K562 (cell line): ENCODE measurements around the gene TFEC. TPM values are rescaled to one million over a fixed set of nuclear protein-coding genes. Genes with fewer than 3 reads are reported as not detected.

Source experiments
- ATAC-seq: fragments of 200-7000 bp; cut with Tn5 transposase; 3 replicates; pipeline ENCODE4 v1.9.1; 2020; ENCODE audit warnings: moderate library complexity
- BruUV-seq: library from RNA; stranded (reverse); fragments of 400-500 nt; replicated peaks from 2 replicates; lab custom pipeline; 2021; lab: Mats Ljungman, UMichigan
- CTCF ChIA-PET: fragments of 300-600 bp; formaldehyde crosslinking; extraction: SDS; loops from one replicate; lab custom pipeline; 2021; ENCODE audit warnings: low intra/inter-chr PET ratio; lab: Yijun Ruan, JAX
- POLR2A ChIA-PET: fragments of 300-600, 350-650 bp; sonication (Branson Sonifier 250); formaldehyde crosslinking; extraction: SDS; loops from one replicate; lab custom pipeline; 2021; ENCODE audit warnings: antibody characterized with exemption, inconsistent platforms; lab: Yijun Ruan, JAX
- DNase-seq, 4 experiments: peaks; one replicate each; pipeline versions ENCODE4 v3.0.0 to v3.0.0-alpha.2; 2011 to 2018; ENCODE audit warnings: low spot score in 3 of 4, mixed read lengths in 3 of 4; ENCODE audit errors: extremely low read depth in 1 of 4
- FAIRE-seq: peaks from 2 replicates; lab custom pipeline; 2011; peaks lifted over from hg19 to GRCh38; lab: Jason Lieb, UNC
- H2AFZ ChIP-seq: 2 replicates; pipeline ENCODE4 v1.6.0; 2011; ENCODE audit warnings: low read depth, low read length, control low read depth, inconsistent platforms
- H3K27ac ChIP-seq: fragments of 200-600 bp; 3 replicates; pipeline ENCODE4 v1.8.0; 2011; ENCODE audit warnings: low read depth, mild to moderate bottlenecking, control low read depth, inconsistent platforms, low read length, moderate library complexity, mixed read lengths; ENCODE audit errors: extremely low read depth
- H3K27me3 ChIP-seq, 2 experiments: fragments of 300-600 bp in 1 of 2; 2 replicates in 1 of 2; 3 replicates in 1 of 2; pipeline versions ENCODE4 v1.6.0 to v1.8.0; 2011; ENCODE audit warnings: inconsistent platforms in 2 of 2, low read length in 2 of 2, mild to moderate bottlenecking in 1 of 2, mixed read lengths in 1 of 2, moderate library complexity in 1 of 2; ENCODE audit not compliant: control insufficient read depth in 2 of 2, insufficient read depth in 2 of 2
- H3K36me3 ChIP-seq: fragments of 300-600 bp; 3 replicates; pipeline ENCODE4 v1.8.0; 2011; ENCODE audit warnings: mild to moderate bottlenecking, low read length, inconsistent platforms; ENCODE audit not compliant: control insufficient read depth, insufficient read depth
- H3K4me1 ChIP-seq, 2 experiments: fragments of 200-600 bp in 1 of 2; replicated peaks in 1 of 2; 2 replicates in 1 of 2; 3 replicates in 1 of 2; pipeline versions ENCODE4 v1.5.1 to v1.8.0; 2011; ENCODE audit warnings: inconsistent platforms in 2 of 2, low read length in 2 of 2, mild to moderate bottlenecking in 1 of 2, mixed read lengths in 1 of 2, moderate library complexity in 1 of 2; ENCODE audit not compliant: control insufficient read depth in 2 of 2, insufficient read depth in 2 of 2
- H3K4me2 ChIP-seq: 2 replicates; pipeline ENCODE4 v1.6.1; 2011; ENCODE audit warnings: low read length, control low read depth, inconsistent platforms, mixed read lengths; ENCODE audit not compliant: insufficient read depth
- H3K4me3 ChIP-seq: fragments of 200-600 bp; sonication (generic), shearing (Covaris generic); 2 replicates; pipeline ENCODE4 v1.5.1; 2016; ENCODE audit warnings: control low read depth, inconsistent platforms
- H3K79me2 ChIP-seq: fragments of 200-600 bp; 3 replicates; pipeline ENCODE4 v1.8.0; 2011; ENCODE audit warnings: low read length, inconsistent platforms; ENCODE audit not compliant: control insufficient read depth, insufficient read depth
- H3K9ac ChIP-seq, 2 experiments: 2 replicates each; pipeline versions ENCODE4 v1.6.0 to v1.6.1; 2011; ENCODE audit warnings: low read depth in 2 of 2, low read length in 2 of 2, control low read depth in 1 of 2, inconsistent platforms in 1 of 2, mild to moderate bottlenecking in 1 of 2, mixed read lengths in 1 of 2; ENCODE audit not compliant: insufficient read depth in 1 of 2
- H3K9me1 ChIP-seq: one replicate; pipeline ENCODE4 v1.6.0; 2011; ENCODE audit warnings: inconsistent platforms, mild to moderate bottlenecking, low read length, moderate library complexity; ENCODE audit not compliant: control insufficient read depth, insufficient read depth
- H3K9me3 ChIP-seq: replicated peaks from 2 replicates; pipeline ENCODE4 v1.5.1; 2011; ENCODE audit warnings: low read depth, low read length, inconsistent platforms; ENCODE audit not compliant: control insufficient read depth, insufficient read depth
- H4K20me1 ChIP-seq: replicated peaks from 2 replicates; pipeline ENCODE4 v1.6.1; 2011; ENCODE audit warnings: low read length, inconsistent platforms, mixed read lengths; ENCODE audit not compliant: control insufficient read depth, insufficient read depth
- ARID1B ChIP-seq: fragments of 450-650 bp; IDR thresholded peaks from 2 replicates; pipeline ENCODE4 v1.6.1; 2016; ENCODE audit warnings: antibody characterized with exemption, mild to moderate bottlenecking, inconsistent platforms
- BACH1 ChIP-seq: fragments of 200-800 bp; sonication (Bioruptor generic); IDR thresholded peaks from 2 replicates; pipeline ENCODE4 v1.6.1; 2016; ENCODE audit warnings: missing genetic modification characterization, missing compliant biosample characterization
- CHD4 ChIP-seq: fragments of 200-600 bp; sonication (generic); IDR thresholded peaks from 3 replicates; pipeline ENCODE4 v1.6.1; 2012; ENCODE audit warnings: low read depth, mild to moderate bottlenecking, mixed read lengths, low read length, inconsistent platforms; ENCODE audit not compliant: insufficient read depth, insufficient replicate concordance, poor library complexity, severe bottlenecking
- CTCF ChIP-seq, 3 experiments: IDR thresholded peaks in 2 of 3; conservative IDR thresholded peaks in 1 of 3; 2 replicates each; pipeline ENCODE4 v1.5.1; 2011 to 2012; ENCODE audit warnings: low read length in 3 of 3, mild to moderate bottlenecking in 3 of 3, control low read depth in 2 of 3, improper control_type of control experiment in 1 of 3, inconsistent platforms in 1 of 3, low read depth in 1 of 3, mixed read lengths in 1 of 3, moderate library complexity in 1 of 3; ENCODE audit not compliant: insufficient read depth in 2 of 3
- ILK ChIP-seq: fragments of 450-650 bp; IDR thresholded peaks from 2 replicates; pipeline ENCODE4 v1.6.1; 2016; ENCODE audit warnings: missing genetic modification characterization, low read depth, mild to moderate bottlenecking, missing compliant biosample characterization, moderate library complexity, borderline replicate concordance
- L3MBTL2 ChIP-seq: fragments of 450-650 bp; IDR thresholded peaks from 2 replicates; pipeline ENCODE4 v1.6.1; 2016; ENCODE audit warnings: mild to moderate bottlenecking, moderate library complexity
- MBD2 ChIP-seq: sonication (generic); IDR thresholded peaks from 2 replicates; pipeline ENCODE4 v1.6.1; 2016; ENCODE audit warnings: low read depth, borderline replicate concordance
- NR0B1 ChIP-seq: fragments of 450-650 bp; IDR thresholded peaks from one replicate; pipeline ENCODE4 v1.6.1; 2018; ENCODE audit warnings: mild to moderate bottlenecking, moderate library complexity; ENCODE audit not compliant: partially characterized antibody
- RBM17 ChIP-seq: fragments of 200-400 bp; formaldehyde crosslinking; IDR thresholded peaks from 2 replicates; pipeline ENCODE4 v1.6.1; 2017; ENCODE audit warnings: low read depth, mild to moderate bottlenecking, low read length, borderline replicate concordance
- SNRNP70 ChIP-seq: fragments of 200-400 bp; formaldehyde crosslinking; optimal IDR thresholded peaks from 2 replicates; pipeline ENCODE3; 2017; ENCODE audit warnings: low read depth, low read length
- SRF ChIP-seq, 2 experiments: fragments of 250-450, 450-650 bp in 1 of 2; sonication (Bioruptor Pico) in 1 of 2; sonication (generic) in 1 of 2; formaldehyde crosslinking; IDR thresholded peaks; 2 replicates each; pipeline versions ENCODE4 v1.5.0 to v1.5.1; 2020 to 2022; ENCODE audit warnings: mild to moderate bottlenecking in 1 of 2, missing genetic modification reagents in 1 of 2
- TRIM24 ChIP-seq, 2 experiments: fragments of 450-650 bp; IDR thresholded peaks; 2 replicates each; pipeline ENCODE4 v1.6.1; 2016
- ZNF253 ChIP-seq: fragments of 250-450 bp; sonication (Bioruptor Pico); conservative IDR thresholded peaks from 2 replicates; pipeline ENCODE4 v1.6.1; 2021; ENCODE audit warnings: mild to moderate bottlenecking
- WGBS: fragments of 100-300 bp; shearing (Covaris generic); methylation state at CpG from one replicate; pipeline ENCODE4 v1.1.6; 2016; ENCODE audit warnings: low coverage, mixed read lengths; ENCODE audit not compliant: insufficient coverage; ENCODE audit errors: missing lambda C conversion rate; 5-methylcytosine and 5-hydroxymethylcytosine counted together
- in situ Hi-C: fragments of 300-500 bp; cut with MboI; formaldehyde crosslinking; loops from 4 replicates; pipeline ENCODE4 v1.15.0; 2018; ENCODE audit warnings: inconsistent platforms, mixed read lengths
- intact Hi-C: fragments of 100-400 bp; cut with micrococcal nuclease; formaldehyde crosslinking; loops from 2 replicates; pipeline ENCODE4 v1.14.2; 2022
- polyA plus RNA-seq, 8 experiments: library from polyadenylated mRNA; depleted of rRNA in 4 of 8; stranded (reverse) in 5 of 8; unstranded in 3 of 8; fragments of >200 nt; fragmentation: Nextera tagmentation in 2 of 8; fragmentation: Illumina TruSeq in 1 of 8; extraction: Ambion mirVana in 2 of 8; extraction: Trizol in 1 of 8; gene quantifications; 2 replicates each; pipeline versions ENCODE4 v1.2.1 to v1.2.3, GENCODE V29; 2011 to 2014; ENCODE audit warnings: inconsistent platforms in 1 of 8, missing spikeins in 1 of 8
- total RNA-seq, 7 experiments: library from RNA; depleted of rRNA in 6 of 7; stranded (reverse); fragments of >200 nt in 6 of 7; fragmentation: Illumina TruSeq in 2 of 7; extraction: Trizol in 2 of 7; gene quantifications; 2 replicates each; pipeline versions ENCODE4 v1.2.1 to v1.2.3, GENCODE V29; 2011 to 2021; ENCODE audit warnings: low replicate concordance in 1 of 7

The TFEC gene
- total and polyA plus RNA-seq, 9 of the 15 experiments (the other 6 are each of a cell fraction or from before 2014, with no cell fraction given): 0.01 TPM; not detected in 8

GRCh38 chr7:115965796-115966475 is 64.6 kb downstream of the TFEC start:
- CTCF ChIA-PET: no interaction called here
- Histone ChIP-seq H3K79me2 (no peaks in the 10 kb centered on the region), H3K27ac (no peak overlapping the region), H4K20me1 (no peaks in the 10 kb centered on the region), H3K27me3 (no peaks in the 10 kb centered on the region), H3K9ac (no peak overlapping the region), H2AFZ (no peak overlapping the region), H3K9me1 (no peaks in the 10 kb centered on the region), H3K9me3 (no peaks in the 10 kb centered on the region), H3K4me2 (no peak overlapping the region), H3K4me1 (no peaks in the 10 kb centered on the region), H3K36me3 (no peaks in the 10 kb centered on the region), H3K4me3 (no peak overlapping the region)
- in situ Hi-C loops (no loop called here), intact Hi-C loops (no loop called here)
- DNase-seq (no peak), FAIRE-seq (no peak), ATAC-seq (no peak)
- no peak for TF ChIP-seq L3MBTL2
- no TSS peak for BruUV-seq
- POLR2A ChIA-PET: no interaction called here
- WGBS: 2% methylated on average over 5 of the region's 5 CpGs

GRCh38 chr7:115965236-115965635 is 65.3 kb downstream of the TFEC start:
- 0% methylated on average over 1 of the region's 1 CpG for WGBS
- no peak for DNase-seq
- no peak for ATAC-seq
- no peak for TF ChIP-seq RBM17
- no peak for TF ChIP-seq ILK (tag)
- no peak for TF ChIP-seq CHD4
- TF ChIP-seq SNRNP70: no peak
- TF ChIP-seq MBD2: no peak
- no peak for TF ChIP-seq SRF (CRISPR knock-in tag; IDR thresholded peaks at IDR 0.05)
- TF ChIP-seq BACH1: no peak
- TF ChIP-seq ZNF253 (CRISPR knock-in tag): no peak
- no peak for TF ChIP-seq ARID1B
- no peak for TF ChIP-seq TRIM24 (IDR thresholded peaks at IDR 0.05)
- no peak for TF ChIP-seq CTCF (IDR thresholded peaks at IDR 0.05 in 2 of 3, conservative IDR thresholded peaks at IDR 0.05 in 1 of 3; ENCODE audit: insufficient read depth in 2 of 3, low read depth in 1 of 3, low read length in 3 of 3)
- TF ChIP-seq NR0B1: no peak
- H2AFZ ChIP-seq: no peak overlapping the region
- in situ Hi-C loops: no loop called here
- POLR2A ChIA-PET: no interaction called here
- no peak overlapping the region for H3K4me2 ChIP-seq
- no peaks in the 10 kb centered on the region for H3K9me1 ChIP-seq
- no peak overlapping the region for H3K4me3 ChIP-seq
- H3K27ac ChIP-seq: no peak overlapping the region
- CTCF ChIA-PET: no interaction called here
- intact Hi-C loops: no loop called here
- no peaks in the 10 kb centered on the region for H3K9me3 ChIP-seq
- H3K36me3 ChIP-seq: no peaks in the 10 kb centered on the region
- BruUV-seq: no TSS peak
- no peaks in the 10 kb centered on the region for H4K20me1 ChIP-seq
- H3K4me1 ChIP-seq: no peaks in the 10 kb centered on the region
- H3K27me3 ChIP-seq: no peaks in the 10 kb centered on the region
- no peak overlapping the region for H3K9ac ChIP-seq
- FAIRE-seq: no peak
- H3K79me2 ChIP-seq: no peaks in the 10 kb centered on the region
